GM21717 (cell line): Measurements from ENCODE around the gene MPDZ.

Experiments
- ATAC-seq: cut with Tn5 transposase; IDR thresholded peaks from one replicate; pipeline ENCODE4 v1.9.1; 2021; ENCODE audit warnings: mild to moderate bottlenecking, moderate library complexity; ENCODE audit not compliant: unreplicated experiment

MPDZ gene

DNA sequence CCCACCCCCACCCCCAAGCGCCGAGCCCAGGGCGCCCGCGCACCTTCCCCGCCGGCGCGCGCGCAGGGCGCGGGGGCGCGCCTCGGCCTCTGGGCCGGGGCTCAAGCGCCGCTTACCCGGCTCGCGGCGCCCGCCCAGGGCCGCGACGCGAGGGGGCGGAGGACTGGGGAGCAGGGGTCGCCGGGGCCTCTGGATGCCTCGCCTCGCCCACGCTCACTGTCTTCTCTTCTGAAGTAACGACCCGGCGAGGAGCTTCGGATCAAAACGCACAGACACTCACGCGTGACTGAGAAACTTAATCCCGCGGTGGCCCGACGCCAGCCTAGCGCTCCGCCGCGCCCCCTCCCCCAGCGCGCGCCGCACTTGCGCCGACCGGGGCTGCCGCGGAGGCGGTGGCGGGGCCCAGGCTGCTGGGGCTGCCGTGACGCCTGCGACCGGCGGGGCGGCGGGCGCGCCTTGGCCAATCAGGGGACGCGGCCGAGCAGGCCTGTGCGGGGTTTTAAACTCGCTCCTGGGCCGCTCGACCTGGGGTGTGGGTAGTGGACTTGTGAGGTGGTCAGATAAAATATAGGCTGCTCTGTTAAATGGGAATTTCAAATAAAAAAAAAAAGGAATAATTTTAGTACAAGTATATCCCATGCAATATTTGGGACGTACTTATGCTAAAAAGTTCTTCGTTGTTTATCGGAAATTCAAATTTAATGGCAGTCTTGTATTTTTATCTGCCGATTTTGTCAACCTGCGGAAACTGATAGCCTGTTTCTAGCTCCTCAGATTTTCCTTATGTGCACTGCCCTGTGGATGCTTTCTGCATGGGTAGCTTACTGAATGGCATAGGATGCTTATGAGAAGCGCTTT is at the start of gene MPDZ:
Gene MPDZ, minus strand, starts transcription at position 409 of the 858 bp plus-strand sequence. CDS start 29,377 bp downstream, outside the sequence.
- ATAC-seq, result no peak

- no peak for ATAC-seq
Observed at GRCh38 chr9:13324988-13325387, 45.5 kb upstream of the MPDZ start.

GRCh38 chr9:13322828-13323550 is 43.5 kb upstream of the MPDZ start:
- ATAC-seq, result no peak

DNA sequence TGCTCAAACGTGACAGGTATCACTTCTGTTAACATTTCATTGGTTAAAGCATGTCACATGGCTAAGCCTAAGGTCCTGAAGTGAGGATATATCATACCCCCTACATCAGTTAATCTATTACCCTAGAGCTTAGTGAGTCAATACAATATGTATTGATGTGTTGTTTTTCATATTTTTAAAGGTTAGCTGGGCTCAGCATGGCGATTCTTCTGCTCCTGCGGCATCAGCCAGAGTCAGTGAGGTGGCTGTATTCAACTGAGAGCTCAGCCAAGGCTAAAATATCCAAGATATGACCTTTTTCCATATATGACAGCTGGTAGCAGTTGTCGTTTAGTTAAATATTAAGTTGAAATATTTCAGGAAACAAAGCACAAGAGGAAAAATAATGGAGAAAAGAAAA is 38.5 kb upstream of the MPDZ start:
- ATAC-seq, result no peak

- no peak for ATAC-seq
Observed at GRCh38 chr9:13296972-13297371, 17.5 kb upstream of the MPDZ start.

DNA sequence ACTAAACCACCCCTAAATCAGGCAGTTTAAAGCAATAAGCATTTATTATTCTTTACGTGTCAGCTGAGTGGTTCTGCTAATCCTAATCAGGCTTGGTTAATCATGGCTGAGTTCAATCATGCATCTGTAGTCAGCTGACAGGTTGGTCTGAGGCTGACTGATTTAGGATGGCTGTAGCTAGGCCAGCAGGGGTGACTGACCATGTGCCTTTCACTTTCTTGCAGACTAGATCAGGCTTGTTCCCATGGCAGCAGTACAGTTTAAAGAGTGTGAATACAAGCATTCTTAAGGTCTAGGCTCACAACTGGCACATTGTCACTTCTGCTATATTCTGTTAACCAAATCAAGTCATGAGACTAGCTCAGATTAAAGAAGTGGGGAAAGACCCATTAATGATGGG is 16.1 kb upstream of the MPDZ start:
- no peak for ATAC-seq

GRCh38 chr9:13292782-13293181 is 13.3 kb upstream of the MPDZ start:
- ATAC-seq, result no peak

GRCh38 chr9:13292158-13292557 is 12.7 kb upstream of the MPDZ start:
- ATAC-seq, result no peak

DNA sequence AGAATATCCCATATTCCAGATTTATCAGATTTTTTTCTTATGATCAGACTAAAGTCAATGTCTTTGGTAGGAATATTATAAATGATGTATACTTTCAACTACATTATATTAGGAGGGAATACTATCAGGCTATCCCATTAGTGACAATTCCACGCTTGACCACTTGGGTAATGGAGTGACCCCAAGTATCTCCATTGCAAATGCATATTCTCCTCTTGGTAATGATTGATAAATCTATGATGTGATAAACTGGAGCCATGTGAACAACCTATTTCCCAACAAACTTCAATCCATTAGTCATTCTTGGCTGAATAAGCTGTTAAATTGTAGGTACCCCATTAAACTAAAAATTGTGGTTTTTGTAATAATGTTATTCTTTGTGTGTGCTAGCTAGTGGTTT is 12.2 kb upstream of the MPDZ start:
- no peak for ATAC-seq

DNA sequence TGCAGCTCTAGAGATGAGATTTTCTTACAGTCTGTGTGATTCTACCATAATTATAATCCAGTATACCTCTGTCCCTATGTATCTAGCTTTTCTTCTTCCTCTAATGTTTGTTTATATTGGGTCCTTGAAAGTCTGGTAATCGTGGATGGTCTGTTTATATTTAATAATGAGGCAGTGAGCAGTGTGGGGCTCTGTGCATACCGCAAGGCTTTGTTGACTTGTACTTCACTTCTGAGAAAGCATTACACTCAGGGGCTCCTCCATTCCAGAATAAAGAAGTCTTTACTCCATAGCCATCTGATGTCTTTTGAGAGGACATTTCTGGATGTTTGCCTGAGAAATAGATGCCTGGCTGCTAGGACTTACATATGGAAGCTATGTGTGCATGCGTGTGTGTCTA is 4.5 kb upstream of the MPDZ start:
- no peak for ATAC-seq

DNA sequence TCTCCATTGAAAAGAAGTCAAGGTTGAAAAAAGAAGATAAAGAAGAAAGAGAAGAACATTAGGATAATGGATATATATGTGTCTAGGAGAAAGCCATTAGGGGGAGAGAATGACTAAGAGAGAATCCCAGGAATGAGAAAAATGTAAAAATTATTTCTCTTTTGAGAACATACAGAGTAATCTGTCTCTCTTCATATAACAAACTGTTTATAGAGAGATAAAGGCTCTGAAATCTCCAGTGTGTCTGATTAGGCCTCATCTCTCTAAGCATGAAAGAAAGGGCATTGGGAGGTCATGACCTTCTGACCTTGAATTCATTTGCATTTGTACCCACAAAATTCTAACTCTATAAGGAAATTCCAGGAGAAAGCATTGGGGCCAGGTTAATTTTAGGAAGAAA is 3.5 kb upstream of the MPDZ start:
- no peak for ATAC-seq

GRCh38 chr9:13281356-13282016 is 2.0 kb upstream of the MPDZ start:
- ATAC-seq, result no peak

- ATAC-seq, result no peak
Observed at GRCh38 chr9:13278368-13279246, 885 bp downstream of the MPDZ start.

DNA sequence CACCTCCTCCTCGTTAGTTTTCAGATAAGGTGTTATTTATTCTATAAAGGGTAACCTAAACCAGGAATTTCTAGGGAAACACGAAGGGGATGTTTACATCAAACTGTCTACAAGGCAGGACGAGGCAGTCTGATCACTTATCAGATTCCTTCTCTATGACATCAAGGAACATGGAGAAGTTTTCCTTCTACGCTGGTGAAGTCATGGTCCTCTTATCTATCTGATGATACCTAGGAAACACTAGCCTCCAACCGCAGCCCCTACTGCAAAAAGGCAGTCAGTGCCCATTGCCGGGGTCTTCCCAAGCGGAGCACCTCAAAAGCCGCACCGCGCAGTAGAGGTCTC is 1.5 kb downstream of the MPDZ start:
- no peak for ATAC-seq

- no peak for ATAC-seq
Observed at GRCh38 chr9:13274886-13275641, 4.4 kb downstream of the MPDZ start.

DNA sequence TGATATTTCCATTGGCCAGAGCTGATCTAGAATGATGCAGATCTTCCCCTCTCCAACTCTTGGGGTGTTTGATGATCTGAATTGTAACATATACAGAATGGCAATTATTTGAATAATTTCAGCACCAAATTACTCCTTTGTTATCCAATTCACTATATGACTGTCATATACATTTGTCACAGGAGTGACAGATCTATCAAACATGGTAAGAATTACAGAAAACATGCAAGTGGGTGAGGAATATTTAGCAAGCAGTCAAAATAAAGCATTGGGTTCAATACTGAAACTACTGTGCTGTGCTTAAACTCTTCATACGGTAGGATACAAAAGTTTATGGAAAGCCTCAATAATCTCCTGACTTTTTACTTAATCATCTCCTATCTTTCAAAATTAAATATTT is 8.8 kb downstream of the MPDZ start:
- no peak for ATAC-seq

DNA sequence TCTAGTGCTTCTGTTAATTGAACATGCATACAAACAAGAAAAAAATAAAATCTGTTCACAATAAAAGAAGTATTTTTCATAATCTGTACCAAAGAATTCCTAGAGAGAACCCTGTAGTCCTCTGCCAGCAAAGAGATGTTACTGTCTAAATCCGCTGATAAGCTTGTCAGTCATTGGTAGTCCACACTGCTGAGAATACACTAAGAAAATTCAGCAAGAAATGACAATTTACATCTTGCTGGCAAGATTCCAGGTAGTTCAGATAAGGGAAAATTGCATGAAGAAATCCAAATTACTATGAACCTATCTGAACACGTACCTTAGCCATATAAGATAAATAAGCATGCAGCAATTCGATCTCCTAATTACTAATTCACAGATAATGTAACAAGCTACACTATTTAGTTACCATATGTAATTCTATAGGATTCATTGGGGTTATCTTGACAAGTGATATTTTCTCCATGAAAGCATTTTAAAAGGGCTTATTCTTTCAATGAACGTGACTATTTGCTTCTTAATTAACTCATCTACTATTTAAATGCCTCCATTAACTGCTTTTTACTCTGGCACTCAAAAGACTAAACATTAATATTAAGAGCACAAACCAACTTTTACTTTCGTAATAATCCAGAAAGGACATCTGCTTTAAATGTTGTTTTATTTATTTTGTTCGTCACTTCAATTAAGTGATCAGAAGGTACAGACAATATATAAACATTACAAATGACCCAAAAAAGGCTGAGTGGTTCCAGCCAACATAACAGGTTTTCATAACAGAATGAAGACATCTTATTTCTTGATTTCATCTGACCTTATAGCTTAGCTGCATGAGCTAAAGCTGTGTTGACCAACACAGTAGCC is 9.7 kb downstream of the MPDZ start:
- ATAC-seq, result no peak

DNA sequence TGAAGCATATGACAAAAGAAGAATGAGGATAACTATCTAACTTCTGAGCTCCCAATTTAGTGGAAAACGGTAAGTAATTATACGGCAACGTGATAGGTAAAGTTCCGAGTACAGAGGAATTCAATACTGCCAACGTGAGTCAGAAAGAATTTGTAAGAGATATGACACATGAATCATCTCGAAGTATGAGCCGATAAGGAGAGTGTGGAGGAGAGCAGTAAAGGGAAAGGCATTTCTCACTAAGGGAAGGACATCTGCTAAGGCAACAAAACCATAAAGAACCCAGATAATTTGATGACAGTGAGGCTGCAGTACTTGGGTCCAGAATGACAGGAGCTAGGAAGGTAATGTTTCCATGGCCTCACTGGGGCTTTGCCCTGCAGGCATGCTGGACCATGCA is 11.0 kb downstream of the MPDZ start:
- ATAC-seq, result no peak

- ATAC-seq, result no peak
Observed at GRCh38 chr9:13267743-13268142, 11.7 kb downstream of the MPDZ start.
